Measurements from ENCODE around the gene SLC15A4. TPM values are rescaled to one million over a fixed set of nuclear protein-coding genes. Genes with fewer than 3 reads are reported as not detected.
"Not testable (repeated sequence)": the region's sequence is repeated elsewhere in the genome, so short reads cannot be mapped to it uniquely, and the experiment has no call there.

SLC15A4 gene
- total RNA-seq, 2 donors from 2014 or later: 116 to 165 TPM

GRCh38 chr12:128856035-128856790 is 32.5 kb upstream of the SLC15A4 start:
- H3K27me3 ChIP-seq (replicated peaks; ENCODE audit: insufficient read depth): no peaks in the 10 kb centered on the region
- H3K36me3 ChIP-seq: no peaks in the 10 kb centered on the region
- ATAC-seq (ENCODE audit: insufficient number of reproducible peaks, low FRiP score, low read depth): no peak
- TF ChIP-seq, protein P1, sequence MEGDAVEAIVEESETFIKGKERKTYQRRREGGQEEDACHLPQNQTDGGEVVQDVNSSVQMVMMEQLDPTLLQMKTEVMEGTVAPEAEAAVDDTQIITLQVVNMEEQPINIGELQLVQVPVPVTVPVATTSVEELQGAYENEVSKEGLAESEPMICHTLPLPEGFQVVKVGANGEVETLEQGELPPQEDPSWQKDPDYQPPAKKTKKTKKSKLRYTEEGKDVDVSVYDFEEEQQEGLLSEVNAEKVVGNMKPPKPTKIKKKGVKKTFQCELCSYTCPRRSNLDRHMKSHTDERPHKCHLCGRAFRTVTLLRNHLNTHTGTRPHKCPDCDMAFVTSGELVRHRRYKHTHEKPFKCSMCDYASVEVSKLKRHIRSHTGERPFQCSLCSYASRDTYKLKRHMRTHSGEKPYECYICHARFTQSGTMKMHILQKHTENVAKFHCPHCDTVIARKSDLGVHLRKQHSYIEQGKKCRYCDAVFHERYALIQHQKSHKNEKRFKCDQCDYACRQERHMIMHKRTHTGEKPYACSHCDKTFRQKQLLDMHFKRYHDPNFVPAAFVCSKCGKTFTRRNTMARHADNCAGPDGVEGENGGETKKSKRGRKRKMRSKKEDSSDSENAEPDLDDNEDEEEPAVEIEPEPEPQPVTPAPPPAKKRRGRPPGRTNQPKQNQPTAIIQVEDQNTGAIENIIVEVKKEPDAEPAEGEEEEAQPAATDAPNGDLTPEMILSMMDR (IDR thresholded peaks at IDR 0.05): no peak
- no peak overlapping the region for H3K4me3 ChIP-seq
- H3K27ac ChIP-seq: no peak overlapping the region
- H3K4me1 ChIP-seq (ENCODE audit: control insufficient read depth in 1 of 2, low read depth in 2 of 2): no peaks in the 10 kb centered on the region
- H3K9me3 ChIP-seq: no peaks in the 10 kb centered on the region
- DNase-seq (ENCODE audit: low spot score): no peak

DNA sequence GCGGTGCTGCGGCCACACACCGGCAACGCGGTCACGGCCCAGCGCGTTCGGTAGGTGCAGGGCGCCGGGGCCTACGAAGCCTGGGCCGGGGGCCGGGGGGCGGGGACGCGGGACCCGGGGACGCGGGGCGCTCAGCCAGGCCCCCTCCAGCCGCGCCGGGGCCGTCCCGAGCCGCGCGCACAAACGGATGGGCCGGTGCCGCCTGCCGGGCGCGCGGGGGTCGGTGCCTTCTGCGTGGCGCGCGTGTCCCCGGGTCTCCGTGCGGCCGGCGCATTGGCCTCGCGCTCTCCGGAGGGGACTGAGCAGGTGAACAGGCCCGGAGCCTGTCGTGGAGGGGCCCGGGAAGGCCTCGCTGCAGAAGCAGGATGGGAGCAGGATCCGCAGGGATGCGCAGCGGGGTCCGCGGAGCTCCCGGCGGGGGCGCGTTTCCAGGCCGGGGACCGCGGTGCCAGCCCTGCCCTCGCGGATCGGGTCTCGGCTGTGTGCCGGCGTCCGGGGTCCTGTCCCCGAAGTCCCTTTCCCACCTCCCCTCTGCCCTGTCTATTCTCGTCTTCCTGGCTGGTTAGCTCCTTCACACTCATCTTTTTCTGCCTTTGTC is 29.9 kb upstream of the SLC15A4 start:
- ATAC-seq (ENCODE audit: insufficient number of reproducible peaks, low FRiP score, low read depth): no peak
- Histone ChIP-seq H3K27me3 (replicated peaks; ENCODE audit: insufficient read depth) (no peaks in the 10 kb centered on the region), H3K9me3 (no peaks in the 10 kb centered on the region), H3K4me3 (peak overlapping the region; percentile 60), H3K36me3 (no peaks in the 10 kb centered on the region), H3K4me1 (ENCODE audit: control insufficient read depth in 1 of 2, low read depth in 2 of 2) (no peaks in the 10 kb centered on the region), H3K27ac (no peak overlapping the region)
- DNase-seq (ENCODE audit: low spot score): no peak
- TF ChIP-seq, protein P1 (IDR thresholded peaks at IDR 0.05): no peak

- Histone ChIP-seq H3K27me3 (replicated peaks; ENCODE audit: insufficient read depth) (no peaks in the 10 kb centered on the region), H3K36me3 (no peaks in the 10 kb centered on the region), H3K27ac (no peak within 1 kb of the TSS), H3K4me1 (ENCODE audit: control insufficient read depth in 1 of 2, low read depth in 2 of 2) (no peaks in the 10 kb centered on the region), H3K4me3 (peak within 1 kb of the TSS; percentile 60), H3K9me3 (no peaks in the 10 kb centered on the region)
- TF ChIP-seq, protein P1 (IDR thresholded peaks at IDR 0.05): no peak
- ATAC-seq (ENCODE audit: insufficient number of reproducible peaks, low FRiP score, low read depth) (no peak), DNase-seq (ENCODE audit: low spot score) (no peak)
Observed at GRCh38 chr12:128852885-128853599, 29.3 kb upstream of the SLC15A4 start, which contains the start of gene GLT1D1. Gene GLT1D1 (plus strand): TSS chr12:128853478. CDS start chr12:128853582, 104 bp downstream.

- H3K27ac ChIP-seq: no peak overlapping the region
- no peak for DNase-seq (ENCODE audit: low spot score)
Observed at GRCh38 chr12:128852026-128852698, 28.4 kb upstream of the SLC15A4 start.

DNA sequence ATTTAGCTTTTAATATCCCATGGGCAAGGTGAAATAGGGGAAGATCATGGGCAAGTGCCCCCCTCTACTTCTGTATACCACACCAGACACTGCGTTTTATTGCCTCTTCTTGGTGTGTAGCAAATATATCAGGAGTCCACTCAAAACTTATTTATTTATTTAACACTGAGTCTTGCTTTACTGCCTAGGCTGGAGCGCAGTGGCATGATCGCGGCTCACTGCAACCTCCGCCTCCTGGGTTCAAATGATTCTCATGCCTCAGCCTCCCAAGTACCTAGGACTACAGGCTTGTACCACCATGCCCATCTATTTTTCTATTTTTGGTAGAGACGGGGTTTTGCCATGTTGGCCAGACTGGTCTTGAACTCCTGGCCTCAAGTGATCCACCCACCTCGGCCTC is 27.7 kb upstream of the SLC15A4 start:
- H3K27me3 ChIP-seq (replicated peaks; ENCODE audit: insufficient read depth); H3K4me3 ChIP-seq; H3K9me3 ChIP-seq; H3K4me1 ChIP-seq (ENCODE audit: control insufficient read depth in 1 of 2, low read depth in 2 of 2); H3K36me3 ChIP-seq; DNase-seq (ENCODE audit: low spot score); H3K27ac ChIP-seq; ATAC-seq (ENCODE audit: insufficient number of reproducible peaks, low FRiP score, low read depth): not testable (repeated sequence)

More at GRCh38 chr12:128852026-128852698, 28.4 kb upstream of the SLC15A4 start:
- Histone ChIP-seq H3K9me3 (no peaks in the 10 kb centered on the region), H3K4me3 (no peak overlapping the region), H3K4me1 (ENCODE audit: control insufficient read depth in 1 of 2, low read depth in 2 of 2) (no peaks in the 10 kb centered on the region), H3K27me3 (replicated peaks; ENCODE audit: insufficient read depth) (no peaks in the 10 kb centered on the region), H3K36me3 (no peaks in the 10 kb centered on the region)
- ATAC-seq (ENCODE audit: insufficient number of reproducible peaks, low FRiP score, low read depth): no peak
- TF ChIP-seq, protein P1 (IDR thresholded peaks at IDR 0.05): no peak
